HEK293 (cell line): ENCODE results near the gene SDC3.
A peak's percentile ranks its signal among the peaks of the same experiment; 100 is the strongest.

Experiments
- BCL11A ChIP-seq: fragments of 450-650 bp; formaldehyde crosslinking; IDR thresholded peaks from 2 replicates; pipeline ENCODE4 v1.5.1; 2016; ENCODE audit warnings: low read depth, missing biosample characterization, missing genetic modification characterization
- GLI4 ChIP-seq: fragments of 450-650 bp; formaldehyde crosslinking; IDR thresholded peaks from 2 replicates; pipeline ENCODE4 v1.5.1; 2016; ENCODE audit warnings: missing biosample characterization, missing genetic modification characterization
- KLF10 ChIP-seq: fragments of 450-650 bp; IDR thresholded peaks from 2 replicates; pipeline ENCODE4 v1.5.1; 2018; ENCODE audit warnings: missing biosample characterization, mild to moderate bottlenecking, missing genetic modification characterization
- KLF16 ChIP-seq: fragments of 450-650 bp; formaldehyde crosslinking; IDR thresholded peaks from 2 replicates; pipeline ENCODE4 v1.5.1; 2017; ENCODE audit warnings: missing biosample characterization, missing genetic modification characterization
- KLF8 ChIP-seq: fragments of 450-650 bp; formaldehyde crosslinking; IDR thresholded peaks from 2 replicates; pipeline ENCODE4 v1.5.1; 2016; ENCODE audit warnings: missing biosample characterization, missing genetic modification characterization
- OVOL3 ChIP-seq: fragments of 450-650 bp; formaldehyde crosslinking; IDR thresholded peaks from 2 replicates; pipeline ENCODE4 v1.5.1; 2016; ENCODE audit warnings: missing biosample characterization, missing genetic modification characterization
- REST ChIP-seq: fragments of 450-650 bp; formaldehyde crosslinking; IDR thresholded peaks from 2 replicates; pipeline ENCODE4 v1.5.1; 2016; ENCODE audit warnings: missing biosample characterization, missing genetic modification characterization
- ZBTB21 ChIP-seq: fragments of 450-650 bp; formaldehyde crosslinking; IDR thresholded peaks from 2 replicates; pipeline ENCODE4 v1.5.1; 2017; ENCODE audit warnings: missing biosample characterization, missing genetic modification characterization
- ZNF10 ChIP-seq: fragments of 450-650 bp; formaldehyde crosslinking; IDR thresholded peaks from 2 replicates; pipeline ENCODE4 v1.5.1; 2017; ENCODE audit warnings: missing biosample characterization, missing genetic modification characterization
- ZNF221 ChIP-seq: fragments of 450-650 bp; formaldehyde crosslinking; IDR thresholded peaks from 2 replicates; pipeline ENCODE4 v1.5.1; 2017; ENCODE audit warnings: missing biosample characterization, missing genetic modification characterization, borderline replicate concordance
- ZNF274 ChIP-seq, 2 experiments: fragments of 200-500 bp in 1 of 2; fragments of 450-650 bp in 1 of 2; sonication (Bioruptor generic) in 1 of 2; formaldehyde crosslinking in 1 of 2; IDR thresholded peaks; 2 replicates each; pipeline versions ENCODE4 v1.5.1 to v1.6.1; 2014 to 2016; ENCODE audit warnings: borderline replicate concordance in 1 of 2, inconsistent platforms in 1 of 2, low read length in 1 of 2, missing biosample characterization in 1 of 2, missing genetic modification characterization in 1 of 2
- ZNF354C ChIP-seq: fragments of 450-650 bp; formaldehyde crosslinking; IDR thresholded peaks from 2 replicates; pipeline ENCODE4 v1.5.1; 2016; ENCODE audit warnings: missing biosample characterization, missing genetic modification characterization, low read depth, borderline replicate concordance
- ZNF488 ChIP-seq: fragments of 450-650 bp; formaldehyde crosslinking; IDR thresholded peaks from 2 replicates; pipeline ENCODE4 v1.5.1; 2016; ENCODE audit warnings: missing biosample characterization, missing genetic modification characterization
- ZNF510 ChIP-seq: fragments of 450-650 bp; formaldehyde crosslinking; IDR thresholded peaks from 2 replicates; pipeline ENCODE4 v1.5.1; 2018; ENCODE audit warnings: mild to moderate bottlenecking, missing genetic modification characterization, missing biosample characterization; ENCODE audit not compliant: insufficient replicate concordance
- ZNF560 ChIP-seq: fragments of 450-650 bp; formaldehyde crosslinking; IDR thresholded peaks from 2 replicates; pipeline ENCODE4 v1.5.1; 2017; ENCODE audit warnings: missing biosample characterization, missing genetic modification characterization, borderline replicate concordance
- ZNF561 ChIP-seq: fragments of 450-650 bp; IDR thresholded peaks from 2 replicates; pipeline ENCODE4 v1.5.1; 2018; ENCODE audit warnings: missing biosample characterization, missing genetic modification characterization, borderline replicate concordance
- ZNF571 ChIP-seq: fragments of 450-650 bp; formaldehyde crosslinking; IDR thresholded peaks from 2 replicates; pipeline ENCODE4 v1.5.0; 2017; ENCODE audit warnings: missing biosample characterization, missing genetic modification characterization
- ZNF600 ChIP-seq: fragments of 450-650 bp; formaldehyde crosslinking; IDR thresholded peaks from 2 replicates; pipeline ENCODE4 v1.5.1; 2016; ENCODE audit warnings: missing biosample characterization, missing genetic modification characterization
- ZNF623 ChIP-seq: fragments of 450-650 bp; formaldehyde crosslinking; IDR thresholded peaks from 2 replicates; pipeline ENCODE4 v1.5.1; 2016; ENCODE audit warnings: missing biosample characterization, missing genetic modification characterization
- ZNF785 ChIP-seq: fragments of 450-650 bp; formaldehyde crosslinking; IDR thresholded peaks from 2 replicates; pipeline ENCODE4 v1.5.1; 2016; ENCODE audit warnings: missing biosample characterization, missing genetic modification characterization
- ZNF843 ChIP-seq: fragments of 450-650 bp; formaldehyde crosslinking; IDR thresholded peaks from 2 replicates; pipeline ENCODE4 v1.5.1; 2016; ENCODE audit warnings: missing biosample characterization, missing genetic modification characterization
- ZSCAN5A ChIP-seq: fragments of 450-650 bp; formaldehyde crosslinking; IDR thresholded peaks from 2 replicates; pipeline ENCODE4 v1.5.1; 2016; ENCODE audit warnings: missing biosample characterization, missing genetic modification characterization
- TF ChIP-seq, protein P1 (sequence below): sonication (generic); formaldehyde crosslinking; IDR thresholded peaks from 2 replicates; pipeline ENCODE4 v1.8.1; 2022; ENCODE audit warnings: mild to moderate bottlenecking, moderate library complexity, missing genetic modification reagents
- TF ChIP-seq, protein P2 (sequence below): fragments of 450-650 bp; formaldehyde crosslinking; IDR thresholded peaks from 2 replicates; pipeline ENCODE4 v1.5.1; 2016; ENCODE audit warnings: missing biosample characterization, missing genetic modification characterization
- TF ChIP-seq, protein P3 (sequence below): fragments of 450-650 bp; formaldehyde crosslinking; IDR thresholded peaks from 2 replicates; pipeline ENCODE4 v1.5.1; 2016; ENCODE audit warnings: missing biosample characterization, missing genetic modification characterization, borderline replicate concordance

The SDC3 gene

GRCh38 chr1:30823969-30824735 lies 84.4 kb downstream of the SDC3 start (continued):
- TF ChIP-seq, protein P1, sequence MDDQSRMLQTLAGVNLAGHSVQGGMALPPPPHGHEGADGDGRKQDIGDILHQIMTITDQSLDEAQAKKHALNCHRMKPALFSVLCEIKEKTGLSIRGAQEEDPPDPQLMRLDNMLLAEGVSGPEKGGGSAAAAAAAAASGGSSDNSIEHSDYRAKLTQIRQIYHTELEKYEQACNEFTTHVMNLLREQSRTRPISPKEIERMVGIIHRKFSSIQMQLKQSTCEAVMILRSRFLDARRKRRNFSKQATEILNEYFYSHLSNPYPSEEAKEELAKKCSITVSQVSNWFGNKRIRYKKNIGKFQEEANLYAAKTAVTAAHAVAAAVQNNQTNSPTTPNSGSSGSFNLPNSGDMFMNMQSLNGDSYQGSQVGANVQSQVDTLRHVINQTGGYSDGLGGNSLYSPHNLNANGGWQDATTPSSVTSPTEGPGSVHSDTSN (CRISPR knock-in tag): no peak
- TF ChIP-seq ZNF571 (tag by site-specific recombination) (no peak), ZNF843 (tag by site-specific recombination) (peak; percentile 90), REST (tag by site-specific recombination) (no peak), ZSCAN5A (tag by site-specific recombination) (no peak; the same call in 1 of the 2 replicates), ZNF488 (no peak), ZNF623 (tag by site-specific recombination) (0 out of 2 replicates have a peak, but pooled peaks have one; percentile 30), KLF16 (peak; percentile 67), GLI4 (tag by site-specific recombination) (no peak), ZNF785 (no peak), ZBTB21 (peak; percentile 76), ZNF510 (tag by site-specific recombination) (no peak), KLF10 (no peak), ZNF274 (IDR thresholded peaks at IDR 0.05; ENCODE audit: low read length) (no peak), ZNF274 (tag by site-specific recombination; IDR thresholded peaks at IDR 0.05; ENCODE audit: borderline replicate concordance) (no peak), ZNF354C (tag by site-specific recombination) (no peak), ZNF10 (tag by site-specific recombination) (peak; percentile 89), OVOL3 (tag by site-specific recombination) (no peak), ZNF600 (tag by site-specific recombination) (peak; percentile 99), ZNF560 (tag by site-specific recombination) (no peak), ZNF221 (tag by site-specific recombination) (no peak), KLF8 (tag by site-specific recombination) (peak; percentile 71), BCL11A (tag by site-specific recombination) (peak; percentile 86), ZNF561 (tag by site-specific recombination) (peak; percentile 92)
- TF ChIP-seq, protein P2, sequence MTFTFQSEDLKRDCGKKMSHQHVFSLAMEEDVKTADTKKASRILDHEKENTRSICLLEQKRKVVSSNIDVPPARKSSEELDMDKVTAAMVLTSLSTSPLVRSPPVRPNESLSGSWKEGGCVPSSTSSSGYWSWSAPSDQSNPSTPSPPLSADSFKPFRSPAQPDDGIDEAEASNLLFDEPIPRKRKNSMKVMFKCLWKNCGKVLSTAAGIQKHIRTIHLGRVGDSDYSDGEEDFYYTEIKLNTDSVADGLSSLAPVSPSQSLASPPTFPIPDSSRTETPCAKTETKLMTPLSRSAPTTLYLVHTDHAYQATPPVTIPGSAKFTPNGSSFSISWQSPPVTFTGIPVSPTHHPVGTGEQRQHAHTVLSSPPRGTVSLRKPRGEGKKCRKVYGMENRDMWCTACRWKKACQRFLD (tag by site-specific recombination): no peak
- TF ChIP-seq, protein P3, sequence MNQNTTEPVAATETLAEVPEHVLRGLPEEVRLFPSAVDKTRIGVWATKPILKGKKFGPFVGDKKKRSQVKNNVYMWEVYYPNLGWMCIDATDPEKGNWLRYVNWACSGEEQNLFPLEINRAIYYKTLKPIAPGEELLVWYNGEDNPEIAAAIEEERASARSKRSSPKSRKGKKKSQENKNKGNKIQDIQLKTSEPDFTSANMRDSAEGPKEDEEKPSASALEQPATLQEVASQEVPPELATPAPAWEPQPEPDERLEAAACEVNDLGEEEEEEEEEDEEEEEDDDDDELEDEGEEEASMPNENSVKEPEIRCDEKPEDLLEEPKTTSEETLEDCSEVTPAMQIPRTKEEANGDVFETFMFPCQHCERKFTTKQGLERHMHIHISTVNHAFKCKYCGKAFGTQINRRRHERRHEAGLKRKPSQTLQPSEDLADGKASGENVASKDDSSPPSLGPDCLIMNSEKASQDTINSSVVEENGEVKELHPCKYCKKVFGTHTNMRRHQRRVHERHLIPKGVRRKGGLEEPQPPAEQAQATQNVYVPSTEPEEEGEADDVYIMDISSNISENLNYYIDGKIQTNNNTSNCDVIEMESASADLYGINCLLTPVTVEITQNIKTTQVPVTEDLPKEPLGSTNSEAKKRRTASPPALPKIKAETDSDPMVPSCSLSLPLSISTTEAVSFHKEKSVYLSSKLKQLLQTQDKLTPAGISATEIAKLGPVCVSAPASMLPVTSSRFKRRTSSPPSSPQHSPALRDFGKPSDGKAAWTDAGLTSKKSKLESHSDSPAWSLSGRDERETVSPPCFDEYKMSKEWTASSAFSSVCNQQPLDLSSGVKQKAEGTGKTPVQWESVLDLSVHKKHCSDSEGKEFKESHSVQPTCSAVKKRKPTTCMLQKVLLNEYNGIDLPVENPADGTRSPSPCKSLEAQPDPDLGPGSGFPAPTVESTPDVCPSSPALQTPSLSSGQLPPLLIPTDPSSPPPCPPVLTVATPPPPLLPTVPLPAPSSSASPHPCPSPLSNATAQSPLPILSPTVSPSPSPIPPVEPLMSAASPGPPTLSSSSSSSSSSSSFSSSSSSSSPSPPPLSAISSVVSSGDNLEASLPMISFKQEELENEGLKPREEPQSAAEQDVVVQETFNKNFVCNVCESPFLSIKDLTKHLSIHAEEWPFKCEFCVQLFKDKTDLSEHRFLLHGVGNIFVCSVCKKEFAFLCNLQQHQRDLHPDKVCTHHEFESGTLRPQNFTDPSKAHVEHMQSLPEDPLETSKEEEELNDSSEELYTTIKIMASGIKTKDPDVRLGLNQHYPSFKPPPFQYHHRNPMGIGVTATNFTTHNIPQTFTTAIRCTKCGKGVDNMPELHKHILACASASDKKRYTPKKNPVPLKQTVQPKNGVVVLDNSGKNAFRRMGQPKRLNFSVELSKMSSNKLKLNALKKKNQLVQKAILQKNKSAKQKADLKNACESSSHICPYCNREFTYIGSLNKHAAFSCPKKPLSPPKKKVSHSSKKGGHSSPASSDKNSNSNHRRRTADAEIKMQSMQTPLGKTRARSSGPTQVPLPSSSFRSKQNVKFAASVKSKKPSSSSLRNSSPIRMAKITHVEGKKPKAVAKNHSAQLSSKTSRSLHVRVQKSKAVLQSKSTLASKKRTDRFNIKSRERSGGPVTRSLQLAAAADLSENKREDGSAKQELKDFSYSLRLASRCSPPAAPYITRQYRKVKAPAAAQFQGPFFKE (tag by site-specific recombination): no peak
